Measurements from ENCODE around the gene MAP2K7. TPM values are rescaled to one million over a fixed set of nuclear protein-coding genes. Genes with fewer than 3 reads are reported as not detected.

The MAP2K7 gene
- total RNA-seq, 2 experiments from 2014 or later: 32.2 to 33.7 TPM

- Mint-ChIP-seq H3K4me1 (peaks cover 30% of the 10 kb centered on the region), H3K9me3 (ENCODE audit: low read depth) (no peaks in the 10 kb centered on the region), H3K27me3 (peaks cover 21% of the 10 kb centered on the region), H3K27ac (no peak within 1 kb of the TSS), H3K36me3 (ENCODE audit: low read depth) (no peaks in the 10 kb centered on the region), H3K4me3 (peak within 1 kb of the TSS; percentile 43)
- DNase-seq (peak; percentile 48), ATAC-seq (no peak)
- ChIA-PET CTCF (no interaction called here), POLR2A (no interaction called here)
- intact Hi-C loops (cut with DNase I, micrococcal nuclease): loop anchor here in 1 of 2 experiments (5.0 kb wide), 2 partner anchors 367 to 1137 kb away; partner anchors contain the start of genes GPR108 and TRIP10
Observed at GRCh38 chr19:7874076-7874896, 29.4 kb upstream of the MAP2K7 start, which contains the start of gene PRR36. Gene PRR36, minus strand, starts transcription at chr19:7874390. Its CDS starts 701 bp downstream, at chr19:7873689.

GRCh38 chr19:7874897-7875273, 28.8 kb upstream of the MAP2K7 start:
- Mint-ChIP-seq H3K4me3 (no peak overlapping the region), H3K4me1 (peaks cover 30% of the 10 kb centered on the region), H3K36me3 (ENCODE audit: low read depth) (no peaks in the 10 kb centered on the region), H3K27me3 (peaks cover 21% of the 10 kb centered on the region), H3K9me3 (ENCODE audit: low read depth) (no peaks in the 10 kb centered on the region), H3K27ac (no peak overlapping the region)
- CTCF ChIA-PET: no interaction called here
- ATAC-seq (no peak), DNase-seq (no peak)
- POLR2A ChIA-PET: no interaction called here
- intact Hi-C loops (cut with DNase I, micrococcal nuclease): loop anchor here in 1 of 2 experiments (5.0 kb wide), 2 partner anchors 368 to 1138 kb away; partner anchors contain the start of genes GPR108 and TRIP10

- H3K27me3 Mint-ChIP-seq: peaks cover 11% of the 10 kb centered on the region
- ChIA-PET CTCF (interaction anchor here (0.6 to 0.7 kb wide), 2 partner anchors 25 to 66 kb away, joined by 3 read pairs; partner anchors contain the start of gene TIMM44), POLR2A (no interaction called here)
- ATAC-seq: no peak
- no peak overlapping the region for H3K27ac Mint-ChIP-seq
- intact Hi-C loops (cut with DNase I, micrococcal nuclease): no loop called here
- H3K36me3 Mint-ChIP-seq (ENCODE audit: low read depth): no peaks in the 10 kb centered on the region
- no peaks in the 10 kb centered on the region for H3K9me3 Mint-ChIP-seq (ENCODE audit: low read depth)
- DNase-seq: no peak
- H3K4me3 Mint-ChIP-seq: no peak overlapping the region
- H3K4me1 Mint-ChIP-seq: peaks cover 10% of the 10 kb centered on the region
Observed at GRCh38 chr19:7877249-7877836, 26.3 kb upstream of the MAP2K7 start.

- ChIA-PET POLR2A (no interaction called here), CTCF (interaction anchor here (1.2 kb wide), 1 partner anchor 17 kb away, joined by 4 read pairs; no protein-coding TSS in a partner anchor)
- intact Hi-C loops (cut with DNase I, micrococcal nuclease): no loop called here
- H3K9me3 Mint-ChIP-seq (ENCODE audit: low read depth): no peaks in the 10 kb centered on the region
- DNase-seq (peak; percentile 44), ATAC-seq (peak; percentile 57)
- peaks cover 3% of the 10 kb centered on the region for H3K4me1 Mint-ChIP-seq
- no peaks in the 10 kb centered on the region for H3K36me3 Mint-ChIP-seq (ENCODE audit: low read depth)
- H3K27ac Mint-ChIP-seq: no peak overlapping the region
- H3K4me3 Mint-ChIP-seq: no peak overlapping the region
- H3K27me3 Mint-ChIP-seq: peaks cover 3% of the 10 kb centered on the region
Observed at GRCh38 chr19:7879111-7879807, 24.4 kb upstream of the MAP2K7 start.

GRCh38 chr19:7879836-7880235, 23.8 kb upstream of the MAP2K7 start:
- Mint-ChIP-seq H3K9me3 (ENCODE audit: low read depth) (no peaks in the 10 kb centered on the region), H3K4me3 (no peak overlapping the region), H3K27me3 (peaks cover under 1% of the 10 kb centered on the region), H3K27ac (no peak overlapping the region), H3K36me3 (ENCODE audit: low read depth) (no peaks in the 10 kb centered on the region), H3K4me1 (no peaks in the 10 kb centered on the region)
- intact Hi-C loops (cut with DNase I, micrococcal nuclease): no loop called here
- ATAC-seq (peak; percentile 61), DNase-seq (peak; percentile 40)
- CTCF ChIA-PET: interaction anchor here (1.2 kb wide), 1 partner anchor 17 kb away, joined by 4 read pairs; no protein-coding TSS in a partner anchor
- POLR2A ChIA-PET: no interaction called here

GRCh38 chr19:7881910-7882309, 21.8 kb upstream of the MAP2K7 start:
- CTCF ChIA-PET: interaction anchor here (1.0 kb wide), 1 partner anchor 13 kb away, joined by 4 read pairs; no protein-coding TSS in a partner anchor
- DNase-seq (no peak), ATAC-seq (no peak)
- H3K27me3 Mint-ChIP-seq: no peaks in the 10 kb centered on the region
- H3K36me3 Mint-ChIP-seq (ENCODE audit: low read depth): no peaks in the 10 kb centered on the region
- intact Hi-C loops (cut with DNase I, micrococcal nuclease): no loop called here
- POLR2A ChIA-PET: no interaction called here
- H3K9me3 Mint-ChIP-seq (ENCODE audit: low read depth): no peaks in the 10 kb centered on the region
- no peak overlapping the region for H3K27ac Mint-ChIP-seq
- no peak overlapping the region for H3K4me3 Mint-ChIP-seq
- no peaks in the 10 kb centered on the region for H3K4me1 Mint-ChIP-seq

GRCh38 chr19:7883105-7883504, 20.6 kb upstream of the MAP2K7 start:
- H3K4me3 Mint-ChIP-seq: no peak overlapping the region
- DNase-seq (no peak), ATAC-seq (no peak)
- H3K27me3 Mint-ChIP-seq: no peaks in the 10 kb centered on the region
- H3K4me1 Mint-ChIP-seq: no peaks in the 10 kb centered on the region
- H3K9me3 Mint-ChIP-seq (ENCODE audit: low read depth): no peaks in the 10 kb centered on the region
- H3K36me3 Mint-ChIP-seq (ENCODE audit: low read depth): no peaks in the 10 kb centered on the region
- no peak overlapping the region for H3K27ac Mint-ChIP-seq
- intact Hi-C loops (cut with DNase I, micrococcal nuclease): no loop called here
- CTCF ChIA-PET: interaction anchor here (0.6 to 0.9 kb wide), 3 partner anchors 29 to 79 kb away, joined by 3 to 4 read pairs (median 3); no protein-coding TSS in a partner anchor
- POLR2A ChIA-PET: no interaction called here

GRCh38 chr19:7883796-7884570, 19.7 kb upstream of the MAP2K7 start:
- DNase-seq (no peak), ATAC-seq (no peak)
- Mint-ChIP-seq H3K4me3 (no peak overlapping the region), H3K36me3 (ENCODE audit: low read depth) (no peaks in the 10 kb centered on the region), H3K27ac (no peak overlapping the region), H3K4me1 (no peaks in the 10 kb centered on the region), H3K9me3 (ENCODE audit: low read depth) (no peaks in the 10 kb centered on the region), H3K27me3 (peaks cover 3% of the 10 kb centered on the region)
- ChIA-PET POLR2A (no interaction called here), CTCF (interaction anchor here (0.6 to 0.9 kb wide), 2 partner anchors 30 to 79 kb away, joined by 3 read pairs; no protein-coding TSS in a partner anchor)
- intact Hi-C loops (cut with DNase I, micrococcal nuclease): no loop called here

GRCh38 chr19:7885818-7886217, 17.9 kb upstream of the MAP2K7 start:
- Mint-ChIP-seq H3K36me3 (ENCODE audit: low read depth) (no peaks in the 10 kb centered on the region), H3K27ac (no peak overlapping the region), H3K4me3 (no peak overlapping the region), H3K9me3 (ENCODE audit: low read depth) (no peaks in the 10 kb centered on the region), H3K27me3 (peaks cover 4% of the 10 kb centered on the region), H3K4me1 (no peaks in the 10 kb centered on the region)
- ATAC-seq: no peak
- no peak for DNase-seq
- ChIA-PET POLR2A (no interaction called here), CTCF (interaction anchor here (1.2 to 1.5 kb wide), 2 partner anchors 10 to 13 kb away, joined by 3 to 4 read pairs; no protein-coding TSS in a partner anchor)
- intact Hi-C loops (cut with DNase I, micrococcal nuclease): no loop called here

GRCh38 chr19:7887408-7888144, 16.1 kb upstream of the MAP2K7 start:
- Mint-ChIP-seq H3K4me3 (no peak overlapping the region), H3K9me3 (ENCODE audit: low read depth) (no peaks in the 10 kb centered on the region), H3K36me3 (ENCODE audit: low read depth) (no peaks in the 10 kb centered on the region), H3K27ac (no peak overlapping the region), H3K27me3 (peaks cover 6% of the 10 kb centered on the region), H3K4me1 (no peaks in the 10 kb centered on the region)
- ATAC-seq: no peak
- intact Hi-C loops (cut with DNase I, micrococcal nuclease): loop anchor here in 1 of 2 experiments (2.0 kb wide), 1 partner anchor 15 kb away; no protein-coding TSS in a partner anchor
- CTCF ChIA-PET: interaction anchor here (0.6 kb wide), 1 partner anchor 21 kb away, joined by 4 read pairs; no protein-coding TSS in a partner anchor
- POLR2A ChIA-PET: interaction anchor here (0.6 kb wide), 1 partner anchor 172 kb away, joined by 3 read pairs; no protein-coding TSS in a partner anchor
- no peak for DNase-seq

Measured in activated CD4-positive, alpha-beta T cell treated with anti-CD3 and anti-CD28 coated beads for 36 hours (primary cell).